ENCODE measurements around the gene B4GALNT4.
"Not testable (repeated sequence)": the region's sequence is repeated elsewhere in the genome, so short reads cannot be mapped to it uniquely, and the experiment has no call there.

The B4GALNT4 gene

DNA sequence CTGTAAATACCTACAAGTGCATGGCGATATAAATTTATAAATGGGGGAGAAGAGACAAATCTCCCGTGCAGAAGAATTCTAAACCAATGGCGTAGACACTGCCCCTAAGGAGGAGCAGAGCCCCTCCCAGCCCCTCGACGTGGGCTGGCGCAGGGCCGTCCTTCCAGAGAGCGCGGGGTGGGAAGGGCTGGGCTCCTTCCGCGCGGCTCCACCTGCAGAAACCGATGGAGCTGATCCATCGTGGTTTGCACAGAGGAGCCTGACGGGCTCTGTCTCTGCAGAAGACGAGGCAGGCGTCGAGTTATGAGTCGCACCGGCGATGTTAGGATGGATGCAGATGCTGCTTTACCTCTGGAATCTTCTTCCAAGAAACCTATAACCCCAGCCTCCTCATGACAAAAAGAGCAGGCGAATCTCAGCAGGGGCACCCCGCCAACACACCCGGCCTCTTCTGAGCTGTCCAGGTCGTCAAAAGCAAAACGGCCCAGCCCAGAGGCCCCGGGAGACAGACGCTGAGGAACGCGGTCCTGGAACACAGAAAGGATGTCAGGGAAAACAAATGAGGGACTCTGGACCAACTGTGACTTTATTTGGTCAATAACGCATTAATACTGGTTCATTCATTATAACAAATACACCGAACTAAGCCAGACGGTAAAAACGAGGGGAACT is 11.0 kb upstream of the B4GALNT4 start:
- no peak for DNase-seq (ENCODE audit: insufficient read length, low spot score)
- no peak for FAIRE-seq

DNA sequence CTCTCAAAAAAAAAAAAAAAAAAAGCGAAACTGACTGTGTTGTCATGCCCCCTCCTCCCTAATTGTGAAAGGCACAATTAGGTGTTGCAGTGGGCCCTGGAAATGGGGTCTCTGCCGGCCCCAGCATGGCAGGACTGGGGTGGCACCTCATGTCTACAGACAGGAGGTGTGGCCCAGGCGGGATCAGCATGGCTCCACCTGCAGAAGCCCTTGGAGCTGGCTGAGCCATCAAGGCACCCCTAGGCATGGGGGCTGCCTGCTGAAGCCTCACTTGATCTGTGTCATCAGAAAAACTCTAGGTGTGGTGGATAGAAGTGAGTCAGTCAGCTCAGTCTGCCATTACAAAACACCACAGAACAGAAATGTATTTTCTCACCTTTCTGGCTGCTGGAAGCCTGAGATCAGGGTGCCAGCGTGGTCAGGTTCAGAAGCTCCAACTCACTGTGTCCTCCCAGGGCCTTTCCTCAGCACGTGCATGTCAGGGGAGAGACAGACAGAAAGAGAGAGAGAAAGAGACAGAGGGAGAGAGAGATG is 10.1 kb upstream of the B4GALNT4 start:
- no peak for DNase-seq (ENCODE audit: insufficient read length, low spot score)
- FAIRE-seq: no peak

DNA sequence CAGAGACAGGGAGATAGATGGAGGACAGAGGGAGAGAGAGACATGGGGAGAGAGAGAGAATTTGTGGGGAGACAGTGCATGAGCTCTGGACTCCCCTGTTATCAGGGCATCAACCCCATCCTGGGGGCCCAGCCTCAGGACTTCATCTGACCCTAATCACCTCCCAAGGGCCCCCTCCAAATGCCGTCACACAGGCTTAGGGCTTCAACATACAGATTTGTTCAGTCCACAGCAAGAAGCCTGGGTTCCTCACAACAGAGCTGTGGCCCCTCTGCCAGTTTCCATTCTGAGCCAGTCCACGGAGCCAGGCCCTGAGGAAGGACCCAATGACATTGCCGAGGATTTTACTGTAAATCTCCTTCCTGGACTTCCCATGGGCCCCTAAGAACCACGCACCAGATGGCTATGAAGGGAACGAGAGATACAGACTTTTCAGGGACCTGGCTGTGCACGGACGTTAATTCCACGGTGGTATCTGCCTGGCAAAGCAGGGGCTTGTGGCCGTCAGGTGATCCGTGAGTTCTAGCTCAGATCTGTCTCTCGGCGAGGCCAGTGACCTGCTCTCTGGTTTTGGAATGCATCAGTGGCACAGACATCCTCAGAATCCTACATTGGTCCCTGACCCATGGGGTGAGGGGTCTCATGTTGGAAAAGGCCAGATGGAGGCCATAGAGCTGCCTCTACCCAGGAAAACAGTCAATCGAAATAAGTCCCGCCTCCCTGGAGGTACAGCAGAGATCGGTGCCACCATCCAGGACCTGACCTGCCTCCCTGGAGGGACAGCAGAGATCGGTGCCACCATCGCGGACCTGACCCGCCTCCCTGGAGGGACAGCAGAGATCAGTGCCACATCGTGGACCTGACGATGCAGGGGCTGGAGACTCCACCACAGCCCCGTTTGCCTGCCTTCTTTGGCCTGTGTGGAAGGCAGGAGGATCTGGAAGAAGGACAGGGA is 8.7 kb upstream of the B4GALNT4 start:
- no peak for DNase-seq (ENCODE audit: insufficient read length, low spot score)
- peak; percentile 16 for FAIRE-seq

DNA sequence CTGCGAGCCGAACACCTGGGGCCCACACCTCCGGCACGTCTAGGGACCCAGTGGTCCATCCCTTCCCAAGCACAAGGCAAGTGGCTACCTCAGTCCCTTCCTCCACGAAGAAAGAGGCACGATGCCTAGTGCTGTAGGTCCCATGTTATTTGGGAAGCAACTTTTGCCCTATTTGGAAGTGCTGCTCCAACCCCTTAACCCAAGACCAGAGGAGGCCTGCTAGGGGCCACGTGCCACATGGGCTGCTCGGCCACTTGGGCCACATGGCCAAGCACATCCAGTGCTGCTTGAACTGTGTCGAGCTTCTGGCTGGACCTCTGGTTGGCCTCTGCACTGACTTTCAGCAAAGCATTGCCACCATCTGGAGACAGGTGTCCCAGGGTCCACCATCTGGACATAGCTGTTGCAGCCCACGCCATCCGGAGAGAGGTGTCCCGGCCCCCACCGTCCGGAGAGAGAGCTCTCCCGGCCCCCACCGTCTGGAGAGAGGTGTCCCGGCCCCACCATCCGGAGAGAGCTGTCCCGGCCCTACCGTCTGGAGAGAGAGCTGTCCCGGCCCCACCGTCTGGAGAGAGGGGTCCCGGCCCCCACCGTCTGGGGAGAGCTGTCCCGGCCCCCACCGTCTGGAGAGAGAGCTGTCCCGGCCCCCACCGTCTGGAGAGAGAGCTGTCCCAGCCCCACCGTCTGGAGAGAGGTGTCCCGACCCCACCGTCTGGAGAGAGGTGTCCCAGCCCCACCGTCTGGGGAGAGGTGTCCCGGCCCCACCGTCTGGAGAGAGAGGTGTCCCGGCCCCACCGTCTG is 6.5 kb upstream of the B4GALNT4 start:
- DNase-seq (ENCODE audit: insufficient read length, low spot score) (no peak), FAIRE-seq (no peak)

DNA sequence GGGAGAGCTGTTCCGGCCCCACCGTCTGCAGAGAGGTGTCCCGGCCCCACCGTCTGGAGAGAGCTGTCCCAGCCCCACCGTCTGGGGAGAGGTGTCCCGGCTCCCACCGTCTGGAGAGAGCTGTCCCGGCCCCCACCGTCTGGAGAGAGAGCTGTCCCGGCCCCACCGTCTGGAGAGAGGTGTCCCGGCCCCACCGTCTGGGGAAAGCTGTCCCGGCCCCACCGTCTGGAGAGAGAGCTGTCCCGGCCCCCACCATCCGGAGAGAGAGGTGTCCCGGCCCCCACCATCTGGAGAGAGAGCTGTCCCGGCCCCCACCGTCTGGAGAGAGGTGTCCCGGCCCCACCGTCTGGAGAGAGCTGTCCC is 5.9 kb upstream of the B4GALNT4 start:
- not testable (repeated sequence) for DNase-seq (ENCODE audit: insufficient read length, low spot score); FAIRE-seq

DNA sequence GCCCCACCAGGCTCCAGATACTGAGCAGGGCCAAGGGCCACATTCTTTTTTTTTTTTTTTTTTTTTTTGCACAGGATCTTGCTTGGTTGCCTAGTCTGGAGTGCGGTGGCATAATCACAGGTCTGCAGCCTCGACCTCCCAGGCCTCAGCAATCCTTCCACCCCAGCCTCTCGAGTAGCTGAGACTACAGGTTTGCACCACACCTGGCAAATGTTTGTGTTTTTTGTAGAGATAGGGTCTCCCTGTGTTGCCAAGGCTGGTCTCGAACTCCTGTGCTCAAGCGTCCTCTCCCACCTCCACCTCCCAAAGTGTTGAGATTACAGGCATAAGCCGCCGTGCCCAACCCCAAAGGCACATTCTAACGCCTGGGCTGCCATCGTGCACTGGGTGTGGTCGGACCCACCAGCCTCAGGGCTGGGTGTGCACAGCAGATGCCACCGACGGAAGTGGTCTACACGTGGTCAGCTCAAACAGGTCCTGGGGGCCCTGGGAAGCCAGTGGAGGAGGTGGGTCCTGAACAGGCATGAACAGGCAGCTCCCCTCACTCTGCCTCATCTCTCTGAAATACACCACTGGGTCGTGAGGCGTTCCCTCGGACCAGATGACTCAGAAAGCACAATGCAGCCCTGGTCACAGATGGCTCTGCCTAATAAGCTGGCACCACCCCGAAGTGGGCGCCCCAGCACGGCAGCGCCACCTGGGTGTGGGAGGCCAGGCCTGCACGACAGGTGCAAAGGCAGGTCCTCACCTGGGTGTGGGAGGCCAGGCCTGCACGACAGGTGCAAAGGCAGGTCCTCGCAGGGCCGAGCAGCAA is 5.1 kb upstream of the B4GALNT4 start:
- DNase-seq (ENCODE audit: insufficient read length, low spot score): peak; percentile 67
- FAIRE-seq: peak; percentile 88

DNA sequence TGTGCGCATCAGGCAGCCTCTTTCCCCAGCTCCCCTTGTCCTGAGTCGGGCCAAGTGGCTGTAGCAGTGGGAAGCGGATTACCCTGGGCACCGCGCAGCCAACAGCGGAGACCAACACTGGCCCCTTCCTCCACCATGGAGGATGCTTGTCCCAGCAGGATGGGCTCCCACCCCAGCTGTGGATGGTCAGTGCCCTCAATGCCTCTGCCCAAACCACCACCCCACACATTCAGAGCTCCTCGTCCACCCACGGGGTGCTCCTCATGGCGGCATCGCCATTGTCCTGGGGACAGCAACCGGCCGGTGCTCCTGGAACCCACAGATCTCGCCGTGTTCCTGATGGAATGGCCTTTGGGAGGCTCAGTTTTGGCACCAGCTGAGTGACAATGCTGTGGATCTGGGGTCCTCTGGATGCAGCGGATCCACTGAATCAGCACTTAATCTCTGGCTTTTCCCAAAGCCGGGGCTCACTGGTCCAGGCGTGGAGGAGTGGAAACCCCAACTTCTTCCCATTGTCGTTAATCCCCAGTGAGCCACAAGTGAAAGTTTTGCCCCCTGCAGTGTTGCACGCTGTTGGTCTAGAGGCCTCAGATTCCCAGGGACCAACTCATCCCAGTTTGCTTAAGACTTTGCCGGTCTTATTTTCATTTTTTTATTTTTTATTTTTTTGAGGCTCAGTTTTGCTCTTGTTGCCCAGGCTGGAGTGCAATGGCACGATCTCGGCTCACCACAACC is 4.1 kb upstream of the B4GALNT4 start:
- FAIRE-seq (peak; percentile 48), DNase-seq (ENCODE audit: insufficient read length, low spot score) (no peak)

DNA sequence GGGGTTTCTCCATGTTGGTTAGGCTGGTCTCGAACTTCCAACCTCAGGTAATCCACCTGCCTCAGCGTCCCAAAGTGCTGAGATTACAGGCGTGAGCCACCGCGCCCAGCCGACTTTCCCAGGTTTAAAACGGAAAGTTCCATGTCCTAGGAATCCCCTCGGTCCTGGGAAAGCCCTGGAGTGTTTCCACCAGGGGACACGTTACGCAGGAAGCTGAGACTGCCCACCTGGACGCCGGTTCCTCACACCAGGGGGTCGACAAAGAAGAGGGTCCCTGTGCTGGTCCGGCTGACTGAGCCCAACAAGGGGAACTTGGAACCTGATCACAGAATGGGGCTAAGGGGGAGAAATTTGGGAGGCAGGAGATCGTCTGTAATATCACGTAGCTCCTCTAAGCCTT is 3.5 kb upstream of the B4GALNT4 start:
- no peak for DNase-seq (ENCODE audit: insufficient read length, low spot score)
- FAIRE-seq: no peak

DNA sequence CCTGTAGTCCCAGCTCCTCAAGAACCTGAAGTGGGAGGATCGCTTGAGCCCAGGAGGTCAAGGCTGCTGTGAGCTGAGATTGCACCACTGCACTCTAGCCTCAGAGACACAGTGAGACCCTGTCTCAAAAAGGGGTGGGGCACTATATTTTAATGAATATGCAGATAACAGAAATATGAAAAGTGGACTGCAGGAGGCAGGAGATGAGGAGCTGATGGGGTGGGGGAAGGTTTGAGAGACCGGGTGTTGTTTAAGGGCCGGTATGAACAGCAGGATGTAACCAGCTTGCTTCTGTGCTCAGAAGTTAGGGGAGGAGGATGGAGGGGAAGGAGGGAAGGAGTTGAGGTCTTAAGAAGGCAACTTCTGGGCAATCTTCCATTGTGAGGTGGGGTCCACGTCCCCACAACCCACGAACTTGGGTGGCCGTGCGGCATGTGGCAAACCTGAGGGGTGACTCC is 1.3 kb upstream of the B4GALNT4 start:
- no peak for FAIRE-seq
- no peak for DNase-seq (ENCODE audit: insufficient read length, low spot score)

DNA sequence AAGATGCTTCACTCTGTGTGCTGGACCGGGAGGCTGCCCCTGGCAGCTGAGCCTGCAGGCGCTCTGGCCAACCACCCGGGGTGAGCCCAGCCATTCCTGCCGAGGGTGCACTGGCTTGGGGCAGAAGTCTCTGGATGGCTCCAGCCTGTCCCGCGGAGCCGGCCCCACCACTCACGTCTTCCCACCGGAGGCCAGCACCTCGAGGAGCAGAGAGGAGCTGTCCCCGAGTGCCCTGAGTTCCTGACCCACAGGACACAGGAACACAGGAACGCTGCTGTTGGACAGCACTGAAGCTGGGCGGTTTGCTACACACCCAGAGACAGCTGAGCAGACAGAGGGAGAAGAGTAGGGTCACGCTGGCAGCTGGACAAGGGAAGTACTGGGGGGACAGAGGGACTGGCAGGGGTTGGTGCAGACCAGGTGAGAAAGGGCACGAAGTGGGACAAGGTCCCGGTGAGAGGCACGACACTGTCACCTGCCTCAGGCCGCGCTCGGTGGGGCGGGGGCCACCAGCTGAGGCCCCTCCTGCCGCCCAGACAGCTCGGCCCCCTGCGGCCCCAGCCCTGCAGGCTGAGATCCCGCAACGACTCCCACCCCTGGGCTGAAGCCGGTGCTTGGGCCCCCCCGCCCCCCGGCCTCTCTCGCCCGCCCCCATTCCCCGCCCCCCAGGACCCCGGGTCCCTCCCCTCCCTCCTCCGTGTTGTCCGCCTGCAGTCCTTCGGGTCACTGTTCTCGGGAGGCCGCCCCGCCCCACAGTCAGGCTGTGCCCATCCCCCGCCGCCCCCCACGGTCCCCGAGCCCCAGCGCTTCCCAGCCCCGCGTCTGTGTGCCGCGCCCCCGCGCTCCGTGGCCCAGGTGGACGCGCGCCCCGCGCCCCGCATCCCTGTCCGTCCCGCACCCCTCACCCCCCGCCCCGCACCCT is 624 bp upstream of the B4GALNT4 start:
- FAIRE-seq (peak; percentile 36), DNase-seq (ENCODE audit: insufficient read length, low spot score) (peak; percentile 39)

DNA sequence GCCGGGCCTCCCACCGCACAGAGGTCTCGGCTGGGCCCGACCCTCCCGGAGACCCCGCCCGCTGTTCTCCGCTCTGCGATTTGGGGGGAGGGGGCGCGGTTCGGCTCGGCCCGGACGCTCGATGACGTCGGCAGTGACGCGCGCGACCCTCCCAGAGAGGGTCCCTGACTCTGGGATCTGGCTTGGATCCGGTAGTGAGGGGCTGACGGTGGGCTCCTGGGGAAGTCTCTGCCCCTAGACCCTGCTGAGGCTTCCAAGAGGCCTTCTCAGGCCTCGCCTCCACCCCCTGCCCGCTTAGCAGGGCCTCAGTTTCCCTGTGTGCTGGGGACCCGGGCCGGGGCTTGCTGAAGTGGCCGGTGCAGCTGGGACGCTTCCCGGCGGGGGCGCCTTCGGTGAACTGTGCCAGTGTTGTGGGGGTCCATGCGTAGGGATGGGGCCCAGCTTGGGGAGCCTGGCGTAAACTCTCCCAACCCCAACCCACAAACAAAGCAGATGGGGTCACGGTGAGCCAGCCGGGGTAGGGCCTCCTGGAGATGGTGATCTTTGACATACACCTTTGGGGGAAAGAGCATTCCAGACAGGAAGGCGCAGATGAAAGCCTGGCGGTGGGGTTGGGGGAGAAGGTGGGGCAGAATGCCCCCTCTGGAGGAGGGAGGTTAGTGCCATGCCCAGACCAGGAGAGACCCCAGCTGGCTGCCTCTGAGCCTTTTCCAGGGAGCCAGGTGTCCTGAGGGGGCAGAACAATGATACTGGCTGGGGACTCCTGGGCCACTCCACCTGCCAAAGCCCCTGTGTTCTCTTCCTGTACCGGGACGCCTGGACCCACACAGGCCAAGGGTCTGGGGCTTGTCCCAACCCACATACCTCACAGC is 1.0 kb downstream of the B4GALNT4 start:
- DNase-seq (ENCODE audit: insufficient read length, low spot score) (no peak), FAIRE-seq (no peak)

DNA sequence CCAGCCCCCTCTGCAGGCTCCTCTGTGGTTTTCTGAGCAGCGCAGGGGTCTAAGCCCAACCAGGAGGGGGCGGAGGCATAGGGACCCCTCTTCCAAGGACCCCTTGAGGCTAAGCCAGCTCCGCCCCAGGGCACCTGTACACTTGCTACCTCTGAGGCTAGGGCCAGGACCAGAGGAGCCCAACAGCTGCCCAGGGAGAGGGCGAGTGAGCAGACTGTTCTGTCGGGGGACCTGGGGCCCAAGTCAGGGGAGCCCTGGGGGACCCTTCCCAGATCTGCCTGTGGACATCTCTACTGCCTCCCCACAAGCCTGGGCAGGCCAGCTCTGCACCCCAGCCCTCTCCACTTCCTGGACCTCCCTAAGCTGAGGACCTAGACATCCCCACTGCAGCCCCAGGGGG is 1.8 kb downstream of the B4GALNT4 start:
- no peak for FAIRE-seq

DNA sequence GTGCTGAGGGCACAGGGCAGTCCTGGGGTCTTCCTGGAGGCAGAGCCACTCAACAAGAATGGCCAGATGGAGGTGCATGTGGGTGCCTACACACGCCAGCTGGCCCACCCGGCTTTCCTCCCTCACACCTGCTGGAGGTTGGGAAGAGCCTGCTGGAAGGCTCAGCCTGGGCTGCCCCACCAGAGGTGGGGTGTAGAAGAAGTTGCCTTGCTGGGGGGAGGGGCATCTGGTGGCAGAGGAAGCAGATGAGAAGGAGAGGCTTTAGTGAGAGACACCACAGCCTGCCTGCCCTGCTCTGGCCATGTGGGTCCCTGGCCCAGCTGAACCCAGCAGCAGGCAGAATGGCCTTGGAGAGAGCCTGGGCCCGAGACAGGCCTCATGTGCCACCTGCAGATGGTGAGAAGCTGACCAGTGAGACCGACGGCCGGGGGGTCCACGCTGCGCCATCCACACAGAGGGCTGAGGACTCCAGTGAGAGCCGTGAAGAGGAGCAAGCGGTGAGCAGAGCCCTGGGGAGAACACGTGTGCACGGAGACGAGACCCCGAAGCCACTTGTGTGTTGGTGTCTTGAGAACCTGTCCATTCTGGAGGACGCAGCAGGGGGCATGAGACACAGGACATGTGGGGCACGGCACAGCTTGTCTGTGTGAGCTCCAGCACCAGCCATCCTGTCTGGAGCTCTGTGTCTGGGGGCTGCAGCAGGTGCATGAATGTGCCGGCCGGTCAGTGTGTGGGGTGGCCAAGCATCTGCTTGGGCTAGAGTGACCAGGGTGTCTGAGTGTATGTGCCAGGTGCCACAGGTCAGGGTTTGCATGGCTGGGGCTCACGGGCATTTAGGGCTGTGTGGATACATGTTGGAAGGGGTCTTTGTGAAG is 2.7 kb downstream of the B4GALNT4 start:
- DNase-seq (ENCODE audit: insufficient read length, low spot score): no peak
- no peak for FAIRE-seq

More for the DNA sequence above, 1.8 kb downstream of the B4GALNT4 start:
- DNase-seq (ENCODE audit: insufficient read length, low spot score): no peak

DNA sequence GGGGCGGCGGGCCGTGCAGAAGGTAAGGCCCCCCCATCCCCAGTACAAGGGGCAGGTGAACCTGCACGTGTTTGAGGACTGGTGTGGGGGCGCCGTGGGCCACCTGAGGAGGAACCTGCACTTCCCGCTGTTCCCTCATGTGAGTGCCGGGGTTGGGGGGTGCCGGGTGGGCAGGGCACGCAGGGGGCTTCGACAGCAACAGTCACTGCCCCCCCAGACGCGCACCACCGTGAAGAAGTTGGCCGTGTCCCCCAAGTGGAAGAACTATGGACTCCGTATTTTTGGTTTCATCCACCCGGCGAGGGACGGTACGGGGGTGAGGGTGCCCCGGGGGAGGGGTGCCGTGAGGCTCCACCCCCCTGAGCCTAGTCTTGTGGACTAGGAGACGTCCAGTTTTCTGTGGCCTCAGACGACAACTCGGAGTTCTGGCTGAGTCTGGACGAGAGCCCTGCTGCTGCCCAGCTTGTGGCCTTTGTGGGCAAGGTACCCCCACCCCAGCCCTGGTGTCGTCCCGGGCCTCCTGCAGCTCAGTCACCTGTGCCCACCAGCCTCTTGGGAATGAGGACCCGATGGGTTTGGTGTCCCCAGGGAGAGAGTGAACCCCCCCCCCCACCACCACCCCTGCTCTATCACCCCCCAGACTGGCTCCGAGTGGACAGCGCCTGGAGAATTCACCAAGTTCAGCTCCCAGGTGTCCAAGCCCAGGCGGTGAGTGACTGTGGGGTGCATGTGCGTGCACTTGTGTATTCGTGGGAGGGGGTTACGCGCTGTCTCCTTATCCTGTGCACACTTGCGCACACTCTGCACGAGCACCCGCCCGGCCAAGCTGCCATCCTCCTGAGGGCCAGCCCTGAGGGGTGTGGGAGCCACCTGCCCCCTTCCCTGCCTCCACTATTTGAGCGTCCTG is 3.8 kb downstream of the B4GALNT4 start:
- FAIRE-seq: no peak
- no peak for DNase-seq (ENCODE audit: insufficient read length, low spot score)

All from HTR-8/SVneo (cell line).